GM18858 (cell line): ENCODE measurements around the gene VWA8.

Experiments used
- ATAC-seq: cut with Tn5 transposase; IDR thresholded peaks from one replicate; pipeline ENCODE4 v1.9.1; 2021; ENCODE audit not compliant: unreplicated experiment

The VWA8 gene

DNA sequence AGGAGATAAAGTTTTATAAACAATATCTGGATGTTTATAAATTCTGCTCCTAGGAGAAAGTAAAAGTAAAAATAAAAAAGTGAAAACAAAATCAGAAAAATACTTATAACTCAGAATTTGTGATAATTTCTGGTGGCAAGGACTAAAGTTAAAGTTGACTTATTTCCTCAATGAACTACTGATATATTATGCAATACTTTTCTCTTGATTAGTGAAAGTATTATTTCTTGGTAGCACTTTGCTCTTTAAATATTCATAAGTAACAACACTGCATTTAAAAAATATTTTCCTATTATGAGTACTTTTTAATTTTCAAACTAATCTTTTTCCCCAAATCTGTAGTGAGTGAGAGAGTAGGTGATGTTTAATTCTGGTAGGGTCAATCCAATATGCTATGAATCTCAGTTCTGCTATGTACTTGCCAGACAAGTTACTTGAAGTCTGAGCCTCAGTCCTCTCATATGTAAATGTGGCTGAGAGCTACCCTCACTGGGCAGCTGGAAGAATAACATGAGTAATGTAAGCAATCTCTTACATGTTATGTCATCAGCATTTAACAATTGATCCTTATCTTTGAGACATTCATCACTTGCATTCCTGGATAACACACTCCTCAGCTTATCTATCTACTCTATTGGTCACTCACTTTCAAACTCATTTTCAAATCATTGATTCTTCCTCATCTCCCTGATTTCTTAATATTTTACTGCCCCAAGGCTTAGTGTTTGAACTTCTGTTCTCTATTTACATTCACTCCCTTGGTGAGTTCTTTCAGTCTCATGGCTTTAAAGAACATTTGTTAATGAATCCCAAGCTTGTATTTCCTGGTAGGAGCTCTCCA is 264.5 kb downstream of the VWA8 start:
- ATAC-seq, result no peak

DNA sequence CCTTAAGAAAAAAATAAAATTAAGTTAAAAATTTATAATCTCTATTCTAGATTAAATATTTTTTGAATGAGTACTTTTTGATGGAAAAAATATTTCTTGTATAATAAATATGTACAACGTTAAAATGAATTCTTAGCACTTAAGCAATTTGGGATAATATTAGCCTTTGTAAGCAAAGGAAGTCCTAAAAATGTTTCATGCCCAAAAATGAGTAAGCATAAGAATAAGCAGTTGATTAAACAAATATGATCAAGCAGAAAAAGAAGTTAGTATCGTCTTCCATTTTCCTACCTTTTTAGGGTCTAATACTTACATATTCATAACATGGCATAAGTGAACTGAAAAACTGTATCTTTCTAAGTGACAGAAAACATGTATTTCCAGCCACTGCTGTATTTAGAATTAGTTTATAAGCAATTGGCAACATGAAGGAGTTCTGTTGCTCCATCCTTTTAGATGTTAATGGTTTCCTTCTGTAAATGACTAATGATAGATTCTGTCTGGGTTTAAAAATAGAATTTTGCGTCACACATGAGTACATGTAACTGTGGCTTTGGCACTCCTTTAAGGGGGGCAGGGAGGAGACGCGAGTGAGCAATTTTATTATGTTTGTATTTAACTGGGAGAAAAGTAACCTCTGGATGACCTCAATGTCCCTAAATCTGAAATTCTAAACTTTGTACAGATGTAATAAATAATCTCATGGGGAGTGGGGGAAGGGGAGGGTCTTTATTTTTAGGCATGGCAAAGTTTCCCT is 266.2 kb downstream of the VWA8 start:
- ATAC-seq, result no peak

DNA sequence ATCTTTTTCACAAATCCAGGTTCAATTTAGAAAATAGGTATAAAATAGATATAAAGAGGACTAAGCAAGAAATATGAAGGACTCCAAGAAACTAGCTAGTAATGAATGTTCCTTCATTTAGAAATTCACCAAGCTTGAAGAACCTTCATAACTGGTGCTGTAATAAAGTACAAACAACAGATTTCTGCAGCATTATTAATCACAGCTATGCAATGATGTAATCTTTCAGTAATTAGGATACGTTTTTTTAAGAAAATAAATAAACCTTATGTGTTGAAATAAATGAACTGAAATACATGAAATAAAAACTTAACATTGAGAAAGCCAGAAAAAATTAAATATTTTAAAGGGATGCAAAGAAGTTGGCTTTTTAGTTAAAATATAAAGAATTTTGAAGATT is 267.5 kb downstream of the VWA8 start:
- no peak for ATAC-seq

DNA sequence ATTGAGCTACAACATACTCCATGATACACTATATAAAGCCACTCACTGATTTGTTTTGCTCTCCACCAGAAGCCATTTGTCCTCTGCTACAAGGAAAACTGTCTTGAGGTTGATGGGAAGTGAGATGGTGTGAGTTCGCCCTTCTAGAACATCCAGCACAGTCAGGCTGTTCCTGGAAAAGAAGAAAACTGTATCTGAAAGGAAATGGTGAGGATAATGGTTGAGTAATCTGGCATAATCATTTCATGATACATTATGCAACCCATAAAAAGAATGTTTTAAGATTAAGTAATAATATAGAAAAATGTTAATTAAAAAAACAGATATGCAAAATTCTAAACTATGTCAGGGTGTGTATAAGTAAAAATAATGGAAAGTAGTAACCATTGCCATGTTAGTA is 269.6 kb downstream of the VWA8 start:
- no peak for ATAC-seq

DNA sequence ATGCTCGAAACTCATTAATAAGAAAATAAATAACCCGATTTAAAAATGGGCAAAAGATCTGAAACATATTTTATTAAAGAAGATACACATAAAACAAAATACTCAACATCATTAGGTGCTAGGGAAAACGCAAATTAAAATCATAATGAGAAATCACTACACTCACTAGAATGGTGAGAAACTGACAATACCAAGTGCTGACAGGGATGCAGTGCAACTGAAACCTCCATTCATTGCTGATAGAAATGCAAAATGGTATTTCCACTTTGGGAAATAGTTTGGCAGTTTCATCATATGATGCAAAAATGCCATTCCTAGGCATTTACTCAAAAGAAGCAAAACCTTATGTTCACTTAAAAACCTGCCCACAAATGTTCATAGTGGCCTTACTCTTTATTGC is 278.1 kb downstream of the VWA8 start:
- no peak for ATAC-seq

DNA sequence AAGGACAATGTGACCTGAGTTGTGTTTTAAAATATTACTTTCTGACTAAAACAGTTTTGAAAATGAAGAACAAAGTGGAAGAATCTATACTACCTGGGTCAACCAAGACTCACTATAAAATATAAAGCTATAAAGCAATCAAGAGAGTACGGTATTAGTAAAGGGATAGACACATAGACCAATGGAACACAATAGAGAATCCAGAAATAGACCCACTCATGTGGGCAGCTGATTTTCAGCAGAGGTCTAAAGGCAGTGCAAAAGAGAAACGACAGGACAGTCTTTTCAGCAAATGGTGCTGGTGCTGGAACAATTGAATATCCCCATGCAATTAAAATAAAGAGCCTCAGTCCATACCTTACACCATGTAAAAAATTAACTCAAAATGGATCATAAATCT is 278.9 kb downstream of the VWA8 start:
- no peak for ATAC-seq

DNA sequence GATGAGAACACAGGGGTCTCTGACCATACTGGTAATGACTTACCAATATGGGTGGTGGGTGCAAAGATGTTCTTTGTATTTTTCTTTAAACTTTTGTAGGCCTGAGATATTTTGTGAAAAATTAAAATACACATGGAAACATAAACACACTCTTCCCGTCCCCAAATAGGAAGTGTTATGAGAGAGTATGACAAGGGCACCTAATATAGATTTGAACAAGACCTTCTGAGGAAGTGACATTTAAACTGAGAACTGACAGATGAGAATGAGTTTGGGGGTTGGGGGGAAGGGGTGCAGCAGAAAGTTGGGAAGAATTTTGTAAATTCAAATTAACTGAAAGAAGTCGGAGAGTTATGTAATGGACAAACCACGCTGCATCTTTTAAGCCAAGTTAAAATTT is 279.3 kb downstream of the VWA8 start:
- ATAC-seq, result no peak

DNA sequence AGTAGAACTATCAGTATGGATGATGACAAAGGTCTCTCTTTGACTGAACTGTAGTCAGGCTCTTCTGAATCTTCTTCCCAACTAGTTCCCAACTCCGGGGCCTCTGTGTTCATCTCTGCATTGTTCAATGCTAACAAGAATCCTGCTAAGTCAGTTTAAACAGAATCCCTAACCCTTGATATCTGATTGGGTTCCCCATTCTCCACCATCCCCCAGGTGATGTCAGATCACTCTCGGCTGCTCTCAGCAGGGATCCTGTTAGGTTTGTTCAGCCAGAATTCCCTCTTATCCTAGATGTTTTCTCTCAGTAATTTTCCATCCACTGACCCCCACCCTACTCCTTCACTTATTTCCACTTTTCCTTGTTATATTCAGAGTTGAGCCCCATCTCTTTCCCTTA is 280.0 kb downstream of the VWA8 start:
- ATAC-seq, result no peak

DNA sequence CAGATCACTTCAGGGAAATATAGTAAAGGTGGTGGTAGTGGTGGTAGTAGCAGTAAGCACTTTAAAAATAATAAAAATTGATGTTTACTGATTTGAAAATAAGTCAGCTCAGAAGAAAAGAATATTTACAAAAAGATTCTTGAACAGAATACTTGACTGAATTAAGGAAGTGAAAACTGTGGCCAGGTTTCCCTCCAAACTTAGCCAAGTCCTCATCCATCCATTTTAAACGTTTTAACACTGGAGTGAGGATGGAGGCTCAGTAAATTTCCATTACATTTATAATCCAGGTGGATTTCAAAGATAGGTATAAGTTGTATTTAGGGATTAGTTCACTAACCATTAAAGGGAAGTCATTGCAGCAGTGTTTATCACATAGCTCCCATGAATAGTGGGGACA is 282.1 kb downstream of the VWA8 start:
- ATAC-seq, result no peak

DNA sequence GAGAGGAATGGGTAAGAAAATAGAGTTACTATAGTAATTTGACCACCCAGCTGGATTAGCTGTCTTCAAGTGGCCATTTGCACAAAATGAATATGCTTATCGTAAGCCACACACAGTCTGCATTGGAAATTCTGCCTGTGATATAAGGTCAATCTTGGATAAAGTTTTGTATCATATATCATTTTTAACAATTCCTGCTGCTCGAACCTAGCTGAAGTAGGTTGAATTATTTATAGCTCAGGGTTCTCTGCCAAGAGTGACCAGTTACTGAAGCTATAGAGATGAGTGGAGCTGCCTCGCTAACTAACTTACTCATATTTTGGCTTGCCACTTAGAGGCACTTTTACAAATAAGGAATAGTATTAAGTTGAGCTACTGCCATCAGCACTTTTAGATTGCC is 282.7 kb downstream of the VWA8 start:
- no peak for ATAC-seq

DNA sequence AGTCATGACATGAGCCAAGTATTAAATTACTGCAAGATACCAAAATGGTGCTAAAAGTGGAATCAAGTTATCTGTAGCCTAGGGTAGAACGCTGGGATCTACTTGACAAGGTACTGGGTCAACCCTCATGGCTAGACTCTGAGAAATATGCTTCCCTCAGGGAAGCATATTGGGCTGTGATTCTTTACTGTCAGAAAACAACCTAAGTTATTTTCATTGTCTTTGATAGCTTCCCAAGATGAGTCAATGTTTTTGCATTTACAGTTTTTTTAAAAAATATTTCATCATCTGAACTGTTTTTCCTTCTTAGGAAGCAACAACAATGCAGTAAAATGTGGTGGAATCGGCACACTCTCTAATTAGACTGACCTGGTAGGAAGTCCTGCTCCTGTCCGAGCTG is 285.6 kb downstream of the VWA8 start:
- no peak for ATAC-seq

DNA sequence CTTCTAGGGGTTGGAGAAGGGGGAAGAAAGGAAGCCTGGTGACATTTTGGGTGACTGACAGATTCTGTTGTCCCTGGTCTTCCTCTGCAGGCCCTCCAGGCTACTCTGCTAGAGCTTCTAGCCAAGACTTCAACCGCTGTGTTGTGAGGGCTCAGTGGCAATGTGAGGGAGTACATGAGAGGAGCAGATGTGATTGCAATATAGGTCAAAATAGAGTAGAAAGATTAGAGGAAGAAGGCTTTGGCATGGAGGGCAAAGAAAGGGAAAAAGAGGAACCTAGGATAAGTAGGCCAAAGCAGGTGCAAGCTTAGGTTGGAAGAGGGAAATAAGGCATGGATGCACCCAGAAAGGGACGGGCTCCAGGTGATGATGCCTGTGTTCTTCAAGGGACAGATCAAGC is 286.7 kb downstream of the VWA8 start:
- ATAC-seq, result no peak

DNA sequence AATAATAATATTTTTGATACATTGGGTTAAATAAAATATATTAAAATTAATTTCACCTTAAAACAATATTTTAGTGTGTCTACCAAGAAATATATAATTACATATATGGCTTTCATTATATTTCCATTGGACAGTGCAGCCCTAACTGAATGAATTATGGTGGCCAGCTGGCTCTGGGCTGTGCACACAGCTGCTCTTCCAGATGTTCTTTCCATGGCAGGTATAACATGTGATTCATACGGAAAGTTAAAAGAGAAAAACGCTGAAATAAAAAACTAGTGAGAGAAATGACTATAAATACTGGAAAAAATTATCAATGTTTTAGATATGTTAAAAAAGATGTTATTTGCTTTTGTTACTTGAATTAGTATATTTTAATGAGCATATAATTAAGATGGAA is 287.3 kb downstream of the VWA8 start:
- ATAC-seq, result no peak

DNA sequence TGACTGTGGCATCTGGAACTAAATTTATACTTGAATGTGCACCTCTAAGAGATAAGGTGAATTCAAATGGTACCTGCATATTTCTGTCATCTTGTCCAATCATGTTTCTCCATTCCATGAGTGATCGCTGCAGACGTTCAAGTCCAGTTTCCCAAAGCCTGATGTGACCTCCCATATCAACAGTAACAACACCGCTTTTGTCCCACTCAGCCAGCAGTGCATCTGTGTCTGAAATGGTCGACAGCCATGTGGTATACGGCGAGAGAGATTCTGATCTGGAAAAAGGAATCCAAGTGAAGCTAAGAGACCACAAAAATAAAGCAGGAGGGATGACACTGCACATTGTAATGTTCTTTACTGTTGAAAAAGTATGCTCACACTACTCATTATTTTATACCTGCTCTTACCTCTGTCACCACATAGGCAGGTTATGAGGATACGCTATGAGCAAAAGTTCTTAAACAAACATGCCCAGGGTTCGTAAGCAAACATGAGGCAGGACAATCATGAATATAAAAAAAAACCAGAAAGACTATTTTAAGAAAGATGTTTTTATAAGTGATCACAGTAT is 290.0 kb downstream of the VWA8 start:
- no peak for ATAC-seq

DNA sequence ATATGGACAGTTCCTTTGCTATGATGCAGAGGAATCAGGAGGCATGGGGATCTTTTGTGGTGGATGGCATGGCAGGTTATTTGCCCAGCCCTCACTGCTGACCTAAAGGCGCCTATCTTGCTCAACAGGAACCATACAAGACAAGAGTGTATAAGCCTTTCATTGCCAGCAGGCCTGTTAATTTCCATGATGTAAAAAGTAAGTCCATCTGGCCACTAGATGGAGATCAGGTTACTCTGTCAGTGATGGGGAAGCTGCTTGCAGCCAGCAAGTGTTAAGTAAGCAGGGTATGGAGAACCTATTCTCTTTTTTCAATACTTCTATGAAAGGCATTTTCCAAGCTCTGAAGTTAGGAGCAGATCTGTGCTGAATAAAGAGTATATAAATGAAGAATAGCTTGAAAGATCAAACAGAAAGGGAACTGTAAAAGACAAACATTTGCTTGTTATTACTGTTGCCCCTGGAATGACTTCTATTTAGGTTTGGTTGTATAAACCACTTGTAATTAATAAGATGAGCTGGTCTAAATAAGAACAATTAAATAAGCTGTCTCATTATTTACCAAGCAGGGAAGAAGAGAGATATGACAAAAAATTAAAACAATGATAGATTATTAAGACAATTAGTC is 292.7 kb downstream of the VWA8 start:
- peak; percentile 91 for ATAC-seq

DNA sequence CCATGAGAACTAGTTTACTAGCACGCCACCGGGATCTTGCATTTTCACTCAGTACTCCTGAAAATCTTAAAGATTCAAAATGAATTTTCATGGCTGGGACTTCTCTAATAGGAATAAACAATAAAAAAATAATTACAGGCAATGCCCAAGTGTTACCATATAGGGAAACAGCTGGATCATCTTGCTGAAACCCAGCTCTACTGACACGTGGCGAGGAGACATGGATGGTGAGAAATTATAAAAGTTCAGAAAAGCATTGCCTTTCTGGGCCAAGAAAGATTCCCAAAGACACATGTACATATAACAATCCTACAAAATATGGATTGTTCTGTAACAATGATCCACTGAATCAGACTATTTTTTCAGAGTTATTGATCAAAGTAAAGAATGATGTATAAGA is 294.3 kb downstream of the VWA8 start:
- ATAC-seq, result no peak

DNA sequence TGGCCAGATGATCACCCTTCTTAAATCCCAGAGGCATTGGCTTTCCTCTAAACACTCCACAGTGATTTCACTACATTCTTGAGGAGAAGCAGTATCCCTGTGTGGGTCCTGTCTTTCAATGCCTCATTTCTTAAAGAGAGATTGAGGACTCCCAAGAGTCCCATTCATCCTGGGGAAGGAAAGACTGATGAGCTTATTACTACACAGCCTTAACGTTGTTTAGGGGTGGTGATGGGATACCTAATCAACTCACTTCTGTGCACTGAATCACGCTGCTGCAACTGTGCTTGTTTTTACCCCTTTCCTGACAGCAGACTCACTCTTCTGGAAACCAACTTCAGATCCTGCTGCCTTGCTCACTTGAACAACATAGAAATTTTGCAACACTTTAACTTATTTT is 300.5 kb downstream of the VWA8 start:
- ATAC-seq, result no peak

DNA sequence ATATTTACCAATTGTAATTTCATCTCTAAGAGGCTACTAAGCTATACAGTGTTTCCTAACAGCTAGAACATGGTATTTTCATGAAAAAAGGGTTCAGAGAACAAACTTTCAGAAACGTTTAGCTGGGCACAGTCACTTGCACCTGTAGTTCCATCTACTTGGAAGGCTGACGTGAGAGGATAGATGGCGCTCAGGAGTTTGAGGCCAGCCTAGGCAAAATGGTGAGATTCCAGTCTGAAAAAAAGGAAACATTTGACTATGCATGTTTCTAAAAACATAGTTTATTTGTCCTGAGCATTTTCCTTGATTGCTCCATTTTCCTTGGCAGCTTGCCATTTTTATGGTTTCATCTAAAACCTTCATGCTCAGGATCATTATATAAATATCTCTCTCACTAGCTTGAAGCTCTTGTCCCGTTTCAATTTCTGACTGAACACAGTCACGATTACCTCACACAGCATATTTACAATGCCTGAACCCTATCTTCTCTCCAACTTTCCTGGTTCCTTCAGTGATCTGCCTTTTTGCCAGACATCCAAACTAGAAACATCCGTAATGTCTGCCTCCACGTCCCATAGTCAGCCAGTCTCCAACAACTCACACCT is 302.8 kb downstream of the VWA8 start:
- ATAC-seq, result no peak

DNA sequence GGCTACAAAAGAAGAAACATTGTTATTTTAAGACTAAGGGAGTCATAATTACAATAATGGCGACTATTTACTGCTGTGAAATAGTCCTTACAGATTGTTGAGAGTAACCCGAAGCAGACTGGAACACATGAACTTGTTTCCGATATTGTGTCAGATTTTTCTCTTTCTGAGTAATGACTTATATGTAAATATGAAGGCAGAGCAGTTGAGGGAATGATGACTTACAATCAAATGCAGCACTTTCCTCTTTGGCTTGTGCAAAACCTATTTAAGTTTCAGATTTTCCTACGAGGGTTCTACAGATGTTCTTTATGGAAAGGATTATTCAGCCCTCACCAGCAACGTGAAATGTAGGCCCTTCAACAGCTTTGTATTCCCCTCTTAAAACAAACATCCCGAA is 304.9 kb downstream of the VWA8 start:
- no peak for ATAC-seq

DNA sequence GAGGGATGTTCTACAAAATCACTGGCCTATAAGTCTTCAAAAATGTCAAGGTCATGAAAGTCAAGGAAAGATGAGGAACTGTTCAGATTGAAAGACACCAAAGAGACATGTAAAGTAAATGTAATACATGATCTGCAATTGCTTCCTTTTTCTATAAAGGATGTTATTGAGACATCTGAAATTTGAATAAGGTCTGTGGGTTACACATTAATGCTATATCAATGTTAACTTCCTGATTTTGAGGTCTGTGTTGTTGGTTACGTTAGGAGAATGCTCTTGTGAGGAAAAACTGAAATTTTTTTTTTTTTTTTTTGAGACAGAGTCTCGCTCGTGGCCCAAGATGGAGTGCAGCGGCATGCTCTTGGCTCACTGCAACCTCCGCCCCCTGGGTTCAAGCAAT is 306.1 kb downstream of the VWA8 start:
- no peak for ATAC-seq

DNA sequence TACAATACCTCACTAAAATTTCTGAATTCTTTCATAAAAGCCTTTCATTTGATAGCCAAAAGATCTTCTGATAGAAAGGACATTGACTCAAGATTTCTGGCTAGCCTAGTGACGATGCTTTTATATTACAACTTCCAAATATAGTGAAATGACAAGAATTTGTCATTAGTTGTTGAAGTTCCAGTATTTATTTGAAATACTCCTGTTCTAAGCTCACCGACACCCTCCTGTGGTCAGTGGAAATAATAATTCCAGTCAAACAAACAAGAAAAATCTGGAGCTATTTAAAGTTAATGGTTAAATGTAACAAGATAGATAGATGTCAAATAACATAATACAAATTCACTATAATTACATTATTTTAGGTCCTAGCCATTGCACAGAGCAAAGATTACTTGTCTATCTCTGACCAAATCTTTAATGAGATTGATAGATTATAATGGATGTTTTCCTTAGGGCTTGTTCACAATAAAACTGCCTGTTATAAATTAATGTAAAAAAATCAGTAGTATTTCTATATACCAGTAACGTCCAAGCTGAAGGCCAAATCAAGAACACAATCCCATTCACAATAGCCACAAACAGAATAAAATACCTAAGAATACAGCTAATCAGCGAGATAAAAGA is 308.1 kb downstream of the VWA8 start:
- ATAC-seq, result no peak
